CD4-positive, alpha-beta T cell treated with Interferon gamma for 1 hour (primary cell): ENCODE results near the gene JARID2.

Source experiments
- DNase-seq: peaks from one replicate; pipeline ENCODE4 v3.0.0-alpha.2; 2020

Gene JARID2

DNA sequence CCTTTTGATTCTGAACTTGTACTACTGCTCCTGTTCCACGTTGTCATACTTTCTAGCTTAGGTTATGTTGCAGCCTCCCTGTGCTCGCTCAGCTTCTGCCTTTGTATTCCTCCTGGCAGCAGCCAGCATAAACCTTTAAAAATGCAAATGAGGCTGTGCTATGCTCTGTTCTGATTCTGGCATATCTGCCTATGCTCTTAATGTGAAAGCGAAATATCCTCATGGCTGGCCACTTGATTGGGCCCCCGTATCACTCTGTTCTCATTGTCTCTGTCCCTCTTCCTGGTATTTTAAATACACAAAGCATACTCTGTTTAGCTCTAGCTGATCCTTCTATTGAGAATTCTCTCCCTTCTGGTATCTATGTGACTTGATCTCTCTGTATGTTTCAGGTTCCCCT, 139.0 kb downstream of the JARID2 start:
- DNase-seq, result no peak

DNA sequence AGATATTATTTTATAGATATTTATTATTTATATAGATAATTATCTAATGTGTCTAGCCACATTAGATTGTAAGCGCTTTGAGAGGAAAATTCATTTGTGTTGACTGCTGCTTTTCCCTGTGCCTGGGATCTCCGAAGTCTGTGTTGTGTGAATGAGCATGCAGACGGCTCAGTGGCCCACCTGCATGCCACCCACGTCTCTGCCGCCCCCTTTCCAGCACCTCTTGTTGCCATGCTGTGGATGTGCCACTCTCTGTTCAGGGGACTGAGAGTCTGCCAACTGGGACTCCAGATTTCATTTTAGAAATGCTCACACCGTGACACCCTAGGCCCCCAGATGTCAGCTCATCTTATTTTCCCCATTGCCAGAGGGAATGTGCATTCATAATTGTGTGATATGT, 139.7 kb downstream of the JARID2 start:
- no peak for DNase-seq

DNA sequence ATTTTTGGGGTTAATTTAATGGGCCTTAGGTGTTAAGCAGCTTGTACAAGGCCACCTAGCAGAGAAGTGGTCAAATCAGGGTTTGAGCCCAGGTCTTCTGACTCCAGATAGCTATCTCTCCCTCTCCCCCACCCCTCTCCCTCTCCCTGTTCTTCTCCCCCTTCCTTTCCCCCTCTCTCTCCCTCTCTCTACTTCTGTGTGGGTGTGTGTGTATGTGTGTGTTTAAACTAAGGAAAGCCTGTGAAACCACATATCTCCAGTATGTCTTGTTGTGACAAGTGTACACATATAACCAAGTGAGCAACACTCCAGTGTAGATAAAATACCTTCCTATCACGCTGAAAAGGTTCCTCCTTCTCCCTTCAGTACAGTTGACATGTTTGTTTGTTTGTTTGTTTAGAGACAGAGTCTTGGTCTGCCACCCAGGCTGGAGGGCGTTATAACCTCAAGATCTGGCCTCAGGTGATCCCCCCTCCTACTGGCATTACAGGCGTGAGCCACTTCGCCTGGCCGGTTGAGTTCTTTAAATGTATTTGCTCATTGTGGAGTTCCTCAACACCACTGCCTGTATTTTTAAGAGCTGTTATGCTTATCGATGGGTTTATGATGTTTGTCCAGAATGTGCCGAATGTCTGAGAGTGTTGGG, 140.4 kb downstream of the JARID2 start:
- no peak for DNase-seq

DNA sequence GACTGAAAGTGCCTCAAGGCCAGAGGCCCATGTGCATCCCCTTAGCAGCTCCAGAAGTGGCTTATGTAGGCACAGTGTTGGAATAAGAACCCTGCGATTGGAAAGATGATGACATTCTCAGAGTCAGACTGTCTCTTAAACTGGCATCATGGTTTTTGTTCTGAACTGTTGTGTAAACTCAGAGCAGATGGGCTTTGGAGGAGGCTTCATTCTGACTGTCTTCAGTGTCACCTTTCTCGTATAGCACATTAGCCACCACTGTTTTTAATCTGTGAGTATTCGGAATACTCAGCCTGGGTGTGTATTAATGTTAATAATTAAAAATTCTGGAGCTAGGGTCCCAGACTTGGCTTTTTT, 140.9 kb downstream of the JARID2 start:
- DNase-seq, result no peak

DNA sequence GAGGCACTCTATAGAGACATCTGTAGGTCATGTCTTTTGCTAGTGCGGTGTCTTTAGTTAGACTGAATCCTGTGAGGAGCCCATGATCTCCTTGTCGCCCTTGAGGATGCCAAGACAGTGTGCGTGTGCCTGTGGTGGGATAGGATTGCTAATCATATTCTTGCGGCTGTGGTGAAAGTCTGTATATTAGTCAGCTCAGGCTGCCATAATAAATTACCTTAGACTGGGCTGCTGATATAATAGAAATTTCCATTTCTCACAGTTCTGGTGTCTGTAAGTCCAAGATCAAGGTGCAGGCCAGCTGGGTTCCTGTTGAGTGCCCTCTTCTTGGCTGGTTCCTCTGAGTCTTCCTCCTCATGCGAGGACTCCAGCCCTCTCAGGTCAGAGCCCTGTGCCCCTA, 141.2 kb downstream of the JARID2 start:
- DNase-seq, result no peak

DNA sequence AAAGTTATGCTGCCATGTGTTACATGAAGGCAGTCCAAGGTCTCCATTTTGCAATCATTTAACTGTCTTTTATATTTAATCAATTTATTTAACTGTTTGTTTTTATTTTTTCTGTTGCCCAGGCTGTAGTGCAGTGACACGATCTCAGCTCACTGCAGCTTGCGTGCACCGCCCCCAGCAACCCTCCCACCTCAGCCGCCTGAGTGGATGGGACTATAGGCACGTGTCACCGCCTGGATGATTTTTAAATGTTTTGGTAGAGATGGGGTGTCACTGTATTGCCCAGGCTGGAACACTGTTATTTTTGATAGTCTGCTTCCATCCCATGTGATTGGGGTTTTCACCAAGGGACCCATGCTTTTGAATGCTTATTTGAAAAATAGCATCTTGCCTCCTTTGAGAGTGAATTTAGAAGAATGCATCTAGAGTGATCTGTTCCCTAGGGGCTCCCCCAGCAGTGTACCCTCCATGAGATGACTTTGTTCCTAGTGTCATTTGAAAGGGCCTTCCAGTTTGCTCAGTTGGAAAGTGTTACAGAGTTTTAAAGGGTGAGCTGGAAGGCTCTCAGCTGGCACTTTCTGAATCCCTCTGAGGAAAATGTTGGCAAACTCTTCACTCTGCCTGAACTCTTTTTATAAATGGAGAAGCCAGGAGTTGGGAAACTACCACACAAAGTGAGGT, 143.4 kb downstream of the JARID2 start:
- no peak for DNase-seq

DNA sequence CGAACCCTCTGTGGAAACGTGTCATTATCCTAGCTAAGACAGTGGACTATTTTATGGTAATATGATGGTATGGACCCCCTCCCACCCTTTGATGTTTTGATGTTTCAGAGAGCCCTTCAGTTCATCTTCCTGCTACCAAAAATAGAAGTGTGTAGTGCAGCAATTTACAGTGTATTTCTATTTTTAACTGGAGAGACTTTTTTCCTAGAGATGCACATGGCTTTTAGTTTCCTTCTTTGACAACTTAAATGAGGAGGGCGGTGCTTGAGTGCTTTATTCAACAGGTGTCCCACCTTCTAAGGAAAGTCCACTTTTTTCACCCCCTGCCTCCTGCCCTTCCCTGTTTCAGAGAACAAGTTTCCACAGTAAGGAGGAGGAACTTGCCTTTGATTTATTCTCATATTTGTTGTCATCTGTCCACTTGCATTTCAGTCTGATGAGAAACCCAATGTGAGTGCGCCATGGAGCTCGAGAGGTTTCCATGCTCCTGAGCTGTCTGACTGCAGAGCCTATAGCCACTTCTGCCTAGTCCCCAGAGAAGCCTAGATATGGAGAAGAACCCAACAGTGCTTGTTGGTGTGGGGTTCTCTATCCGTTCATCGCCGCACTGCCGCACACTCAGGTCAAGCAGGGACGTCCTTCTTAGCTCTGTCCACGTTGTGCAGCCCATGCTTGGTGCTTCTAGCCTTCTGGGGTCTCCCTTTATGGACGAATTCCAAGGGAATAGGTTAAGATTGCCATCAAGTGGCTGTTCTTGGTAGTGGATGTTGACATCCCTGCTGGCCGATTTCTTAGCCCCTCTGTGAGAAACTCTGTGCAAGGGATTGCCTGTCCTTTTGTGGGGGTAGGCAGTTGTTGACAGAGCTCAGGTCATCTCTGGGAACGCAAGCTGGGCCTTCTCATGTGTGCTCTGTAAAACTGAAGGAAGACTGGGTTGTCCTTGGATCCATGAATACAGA, 144.2 kb downstream of the JARID2 start:
- DNase-seq, result no peak

DNA sequence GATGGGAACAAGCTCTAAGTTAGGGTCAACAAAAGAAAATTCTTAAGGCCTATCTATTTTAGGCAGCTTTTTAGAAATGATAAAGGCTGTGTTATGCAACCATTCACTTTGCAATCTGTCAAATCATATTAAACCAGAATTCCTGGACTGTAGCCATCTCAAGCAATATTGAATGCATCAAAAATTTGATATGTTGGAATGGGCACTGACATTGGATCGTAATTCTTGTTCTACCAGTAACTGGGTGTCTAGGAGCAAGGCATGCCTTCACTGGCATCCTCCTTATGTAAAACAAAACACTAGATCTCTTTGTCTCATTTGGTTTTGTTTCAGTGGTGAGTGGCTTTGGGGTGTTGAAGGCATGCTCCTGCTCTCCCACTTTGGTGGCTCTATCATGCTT, 145.6 kb downstream of the JARID2 start:
- DNase-seq, result no peak

DNA sequence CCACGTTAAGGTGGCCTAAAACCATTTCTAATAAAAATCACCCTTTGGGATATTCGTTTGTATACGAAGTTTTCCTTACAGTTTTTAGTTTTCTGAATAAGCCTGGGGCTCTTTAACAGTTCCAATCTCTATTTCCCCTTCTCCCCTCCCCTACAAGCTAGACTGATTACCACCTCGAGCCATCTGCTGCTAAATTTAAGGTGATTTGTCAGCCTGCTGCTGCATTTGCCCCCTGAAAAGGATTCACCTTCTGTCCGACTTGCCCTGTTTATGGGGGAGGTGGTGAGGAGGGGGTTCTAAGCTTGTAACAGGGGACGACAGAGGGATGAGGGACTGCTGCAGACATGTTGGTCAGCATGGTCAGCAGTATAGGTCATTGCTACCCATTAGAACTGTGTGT, 146.3 kb downstream of the JARID2 start:
- DNase-seq, result no peak

DNA sequence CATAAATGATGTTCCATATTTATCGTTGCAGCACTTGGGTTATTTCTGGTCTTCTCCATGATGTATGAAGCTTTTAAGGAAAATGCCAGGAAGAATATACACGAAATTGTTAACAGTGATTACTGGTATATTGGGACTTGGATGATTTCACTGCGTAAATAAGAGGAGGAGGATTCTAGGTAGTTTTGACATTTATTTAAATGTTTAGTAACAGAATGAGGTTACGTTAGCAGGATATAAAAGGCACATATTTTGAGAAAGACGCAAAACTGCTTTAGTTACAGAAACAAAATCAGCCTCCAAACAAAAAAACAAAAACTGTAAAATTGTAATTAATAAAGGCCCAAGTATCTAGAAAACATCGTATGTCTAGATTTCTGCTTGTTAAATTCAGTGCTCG, 147.7 kb downstream of the JARID2 start:
- no peak for DNase-seq

DNA sequence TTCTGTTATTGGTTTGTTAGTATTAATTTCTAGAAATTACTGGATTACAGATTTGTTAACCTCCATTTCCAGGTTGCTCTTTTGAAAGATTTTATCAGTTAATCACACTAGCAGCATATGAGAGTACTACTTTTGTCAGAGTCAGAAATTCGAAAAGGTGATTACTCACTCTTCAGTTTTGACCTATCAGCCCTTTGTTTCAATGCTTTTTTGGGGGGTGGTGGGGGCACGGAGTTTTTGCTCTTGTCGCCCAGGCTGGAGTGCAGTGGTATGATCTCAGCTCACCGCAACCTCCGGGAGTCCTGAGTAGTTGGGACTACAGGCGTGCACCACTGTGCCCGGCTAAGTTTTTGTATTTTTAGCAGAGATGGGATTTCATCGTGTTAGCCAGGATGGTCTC, 149.2 kb downstream of the JARID2 start:
- no peak for DNase-seq

DNA sequence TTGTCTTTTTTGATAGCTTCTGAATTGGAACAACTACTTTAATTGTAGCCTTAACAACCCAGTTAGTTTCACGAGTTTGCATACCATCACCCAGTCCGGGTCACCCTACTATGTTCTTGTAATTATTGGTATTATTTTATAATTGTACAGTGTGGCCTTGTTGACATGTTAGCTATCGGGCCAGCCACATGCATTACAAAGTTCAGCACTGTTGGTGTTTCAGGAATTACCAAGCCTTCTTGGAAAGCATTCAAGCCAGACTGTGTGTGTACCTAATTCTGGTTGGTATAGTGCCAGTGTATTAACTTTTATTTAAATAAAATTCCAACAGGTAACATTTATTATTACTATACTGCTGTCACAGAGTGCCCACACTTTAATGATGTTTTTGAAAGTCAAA, 150.9 kb downstream of the JARID2 start:
- DNase-seq, result no peak

DNA sequence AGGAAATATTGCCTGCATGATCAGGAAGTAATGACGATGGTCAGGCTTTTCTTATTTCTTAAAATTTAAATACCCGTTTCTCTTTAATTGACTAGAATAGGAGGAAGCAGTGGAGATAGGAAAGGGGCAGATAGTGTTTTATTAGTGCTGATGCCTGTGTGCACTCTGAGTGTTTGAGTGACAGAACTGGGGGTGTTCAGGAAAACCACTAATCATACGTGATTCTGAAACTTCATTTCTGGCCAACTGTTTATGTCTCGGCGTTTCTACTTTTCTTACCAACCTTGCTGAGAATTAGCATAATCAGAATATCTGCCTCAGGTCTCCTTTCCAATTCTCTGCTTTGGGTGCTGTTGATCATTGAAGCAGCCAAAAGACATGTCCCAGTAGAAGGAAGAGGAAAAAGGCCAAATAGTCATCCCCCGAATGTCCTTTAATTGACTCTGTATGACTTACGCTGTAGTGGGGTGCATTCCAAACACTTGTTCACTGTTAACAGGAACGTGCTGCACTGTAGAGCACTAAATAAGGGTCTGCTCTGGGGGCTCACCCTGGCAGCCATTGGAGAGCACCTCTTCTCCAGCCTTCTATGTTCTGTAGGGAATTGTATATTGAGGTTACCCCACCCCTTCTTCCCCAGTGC, 152.9 kb downstream of the JARID2 start:
- no peak for DNase-seq

DNA sequence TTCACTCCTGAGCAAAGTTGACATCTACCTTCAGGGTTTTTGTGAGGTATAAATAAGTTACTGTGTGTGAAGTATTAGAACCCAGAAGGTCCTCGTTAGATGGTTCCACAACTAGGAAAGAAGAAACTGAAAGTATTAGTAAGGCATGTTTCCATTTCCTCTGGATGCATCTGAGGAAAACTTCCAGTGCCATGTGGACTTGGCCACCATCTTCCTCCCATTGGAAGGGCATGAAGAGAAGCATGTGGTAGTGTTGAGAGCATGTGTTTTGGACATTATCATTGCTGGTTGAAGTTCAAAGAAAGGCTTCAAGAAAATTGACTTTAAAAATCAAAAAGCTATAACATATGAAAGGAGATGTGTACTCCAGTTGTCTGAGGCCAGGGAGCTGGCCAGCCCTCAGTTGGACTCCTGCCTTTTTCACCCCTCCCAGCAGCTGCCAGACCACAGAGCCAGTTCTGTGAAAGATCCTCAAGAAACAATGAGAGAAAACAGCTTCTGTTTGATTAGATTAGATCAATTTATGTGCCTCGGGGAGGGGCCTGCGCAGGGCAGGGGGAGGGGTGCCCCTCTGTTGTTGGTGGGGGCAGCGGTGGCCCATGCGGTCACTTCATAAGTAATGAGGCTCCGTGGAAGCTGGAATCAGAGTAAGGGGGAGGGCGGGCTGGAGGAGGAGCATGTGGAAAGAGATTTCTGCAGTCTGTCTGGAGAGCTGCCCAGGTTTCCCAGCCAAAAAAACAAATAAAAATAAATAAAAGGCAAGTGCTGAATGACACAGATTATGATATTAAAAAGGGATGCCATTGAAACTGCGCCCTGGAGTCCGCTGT, 154.0 kb downstream of the JARID2 start:
- DNase-seq, result no peak

DNA sequence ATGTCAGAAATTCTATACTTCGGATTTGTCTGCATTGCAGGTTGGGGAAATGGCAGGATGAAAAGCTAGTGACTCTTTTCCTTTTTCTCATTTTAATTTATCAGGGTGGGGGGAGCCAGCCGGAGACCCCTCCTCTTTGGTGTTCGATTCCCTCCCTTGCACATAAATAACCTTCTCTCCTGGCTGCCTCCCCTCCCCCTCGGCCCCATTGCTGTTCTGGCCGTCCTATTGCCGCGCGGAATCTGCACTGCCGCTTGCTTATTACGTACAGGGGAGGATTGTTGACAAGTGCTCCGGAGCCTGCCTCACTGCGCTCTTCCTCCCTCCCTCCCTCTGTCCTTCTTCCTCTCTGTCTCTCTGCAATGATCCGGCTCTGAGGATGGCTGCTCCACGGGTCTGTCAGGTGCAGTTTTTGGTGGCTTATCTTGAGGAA, 154.7 kb downstream of the JARID2 start:
- DNase-seq, result peak; percentile 40

DNA sequence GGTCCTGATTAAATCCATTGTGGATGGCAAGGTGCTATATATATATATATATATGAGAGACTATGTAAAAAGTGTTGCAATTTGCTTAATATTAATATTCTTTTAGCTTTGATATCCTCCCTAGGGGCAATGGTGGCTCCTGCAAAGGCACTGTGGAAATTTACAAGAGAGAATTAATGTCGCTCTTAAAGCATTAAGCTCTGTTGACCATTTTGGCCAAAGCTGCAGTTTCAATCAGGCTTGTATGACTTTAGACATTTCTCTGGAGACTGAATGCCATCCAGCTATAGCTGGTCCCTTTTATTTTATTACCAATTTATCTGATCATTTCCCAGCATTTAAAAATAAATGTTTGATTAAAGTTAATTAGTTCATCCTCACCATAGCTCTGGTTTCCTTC, 155.3 kb downstream of the JARID2 start:
- DNase-seq, result no peak

DNA sequence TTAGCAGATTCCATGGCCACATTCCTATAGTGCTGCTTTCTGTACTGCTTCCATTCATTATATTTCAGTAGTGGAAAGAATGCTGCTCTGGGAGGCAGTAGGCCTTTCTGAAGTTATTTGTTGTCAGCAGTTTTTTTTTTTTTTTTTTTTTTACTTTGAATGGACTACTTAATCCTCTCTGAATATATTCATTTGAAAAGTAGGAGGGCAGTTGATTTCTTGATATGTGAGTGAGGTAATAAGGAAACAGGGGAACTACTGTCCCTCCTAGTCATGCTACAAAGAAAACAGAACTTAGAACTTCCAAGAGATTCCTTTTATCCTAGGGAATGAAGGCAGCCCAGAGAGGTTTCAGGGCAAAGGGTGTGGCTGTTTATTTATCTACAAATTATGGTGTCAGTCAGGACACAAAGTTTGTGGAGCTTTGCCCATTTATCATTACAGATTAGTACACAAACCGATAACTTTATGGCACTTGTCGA, 155.9 kb downstream of the JARID2 start:
- no peak for DNase-seq

DNA sequence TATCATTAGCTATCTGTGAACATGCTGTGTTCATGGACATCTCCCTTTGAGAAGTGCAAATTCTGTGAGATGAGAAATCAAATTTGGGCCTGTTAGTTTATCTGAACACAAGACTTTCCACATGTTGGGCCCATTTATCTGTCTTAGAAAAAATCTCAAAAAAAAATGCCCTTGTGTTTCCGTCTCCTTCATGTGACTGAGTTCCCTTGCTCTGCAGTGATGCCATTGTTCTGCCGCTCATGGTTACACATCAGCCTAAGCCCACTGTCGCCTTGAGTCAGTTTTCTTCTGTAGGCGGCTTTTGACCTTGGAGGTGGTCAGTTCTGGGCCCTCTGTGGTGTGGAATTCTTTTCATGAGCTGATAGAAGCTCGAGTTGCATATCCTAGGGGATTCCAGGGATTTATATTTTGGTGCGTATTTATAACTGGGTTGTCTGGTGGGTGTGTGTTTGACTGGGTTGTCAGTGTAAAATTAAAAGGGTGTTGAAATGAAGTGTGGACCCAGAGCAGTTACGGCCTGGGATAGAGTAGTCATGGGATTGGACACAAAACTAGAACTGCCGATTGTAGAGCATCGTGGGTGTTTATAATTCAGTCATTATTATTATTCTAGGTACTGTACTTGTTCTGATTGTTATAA, 156.7 kb downstream of the JARID2 start:
- DNase-seq, result no peak

DNA sequence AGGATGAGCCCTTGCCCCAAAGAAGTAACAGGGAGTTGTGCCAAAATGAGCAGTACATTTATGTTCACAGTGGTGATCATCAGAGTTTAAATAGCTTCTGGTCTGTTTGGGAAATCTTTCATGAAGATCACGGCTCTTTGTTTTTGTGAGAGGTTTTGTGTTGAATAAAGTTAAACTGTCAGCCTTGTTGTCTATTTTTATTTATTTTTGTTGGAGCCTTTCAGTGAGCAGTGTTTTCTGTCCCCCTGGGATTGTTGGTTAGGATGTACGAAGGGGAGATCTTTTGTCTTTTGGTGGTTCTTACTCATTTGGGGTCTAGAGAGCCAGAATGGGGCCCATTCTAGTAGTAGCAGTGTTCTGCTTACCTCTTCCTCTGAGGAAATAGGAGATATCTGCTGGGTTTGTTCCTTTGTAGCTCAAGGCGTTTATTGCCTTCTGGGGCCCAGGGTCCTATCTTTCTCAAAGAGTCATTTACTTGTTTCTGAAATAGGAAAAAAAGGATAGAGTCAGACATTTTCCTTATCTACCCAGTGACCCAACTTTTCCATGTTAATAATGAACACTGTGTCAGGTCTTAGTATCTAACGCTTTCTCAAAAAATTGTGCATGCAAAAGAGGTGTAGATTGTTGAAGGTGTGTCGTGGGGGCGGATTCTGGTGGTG, 157.4 kb downstream of the JARID2 start:
- DNase-seq, result no peak

DNA sequence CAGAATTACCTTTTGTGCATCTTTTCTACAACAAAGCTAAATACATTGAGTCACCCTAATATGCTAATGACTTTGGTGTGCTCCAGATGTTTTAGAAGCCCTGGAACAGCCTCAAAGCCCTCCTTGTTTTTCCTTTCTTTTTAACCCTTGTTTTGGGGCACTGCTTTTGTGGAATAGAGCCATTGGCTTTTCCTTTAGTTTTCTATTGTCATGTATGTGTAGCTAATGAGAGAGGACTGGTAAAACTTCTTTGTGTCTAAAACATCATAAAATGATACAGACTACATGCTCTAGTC, 158.8 kb downstream of the JARID2 start:
- DNase-seq, result no peak
